ENCODE measurements around the gene HPSE.
"Not testable (repeated sequence)": the region's sequence is repeated elsewhere in the genome, so short reads cannot be mapped to it uniquely, and the experiment has no call there.

HPSE gene

GRCh38 chr4:83283181-83283580, 51.5 kb downstream of the HPSE start:
- DNase-seq (ENCODE audit: low read depth in 2 of 2) = no peak

DNA sequence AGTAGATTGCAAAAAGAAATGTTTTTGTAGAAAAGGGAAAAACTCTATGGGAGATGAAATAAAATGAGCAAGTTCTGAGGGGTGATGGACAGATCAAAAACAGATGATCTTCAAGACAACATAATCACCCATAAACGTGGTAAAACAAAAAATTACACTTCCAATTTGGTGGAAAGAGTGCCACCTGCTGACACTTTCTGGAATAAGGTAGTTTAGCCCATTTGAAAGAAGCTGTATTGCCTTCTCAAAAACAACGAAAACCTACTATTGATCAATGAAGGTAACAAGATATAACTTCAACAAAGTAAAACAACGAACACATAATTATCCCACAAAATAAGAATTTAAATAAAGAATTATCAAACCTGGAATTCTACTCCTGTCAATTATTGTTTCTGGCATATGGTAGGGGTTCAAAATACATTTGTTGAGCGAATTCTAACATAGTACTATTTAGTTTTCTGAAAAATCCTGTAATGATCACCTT, 52.6 kb downstream of the HPSE start:
- DNase-seq (ENCODE audit: low read depth in 2 of 2) = peak in 1 of 2 donors; percentile 19

DNA sequence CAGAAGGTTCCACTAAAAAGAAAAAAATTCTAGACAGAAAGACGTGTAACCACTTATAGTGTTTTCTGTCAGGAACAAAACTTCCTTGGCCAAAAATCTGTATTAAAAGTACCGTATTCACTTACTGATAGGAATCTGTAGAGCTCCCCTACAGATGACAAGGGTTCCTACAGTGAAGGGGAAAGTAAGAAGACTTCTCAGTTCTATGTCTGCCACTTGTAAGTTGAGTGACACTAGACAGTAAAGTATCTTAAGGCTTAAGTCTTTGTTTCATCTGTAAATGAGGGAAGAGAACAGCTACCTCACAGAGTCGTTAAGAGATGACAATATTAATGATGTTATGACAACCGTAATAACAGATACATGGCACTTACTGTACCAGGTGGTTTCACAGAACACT, 53.3 kb downstream of the HPSE start:
- DNase-seq (ENCODE audit: low read depth in 2 of 2) = no peak

GRCh38 chr4:83276299-83277040, 58.2 kb downstream of the HPSE start:
- DNase-seq (ENCODE audit: low read depth in 2 of 2) = no peak

DNA sequence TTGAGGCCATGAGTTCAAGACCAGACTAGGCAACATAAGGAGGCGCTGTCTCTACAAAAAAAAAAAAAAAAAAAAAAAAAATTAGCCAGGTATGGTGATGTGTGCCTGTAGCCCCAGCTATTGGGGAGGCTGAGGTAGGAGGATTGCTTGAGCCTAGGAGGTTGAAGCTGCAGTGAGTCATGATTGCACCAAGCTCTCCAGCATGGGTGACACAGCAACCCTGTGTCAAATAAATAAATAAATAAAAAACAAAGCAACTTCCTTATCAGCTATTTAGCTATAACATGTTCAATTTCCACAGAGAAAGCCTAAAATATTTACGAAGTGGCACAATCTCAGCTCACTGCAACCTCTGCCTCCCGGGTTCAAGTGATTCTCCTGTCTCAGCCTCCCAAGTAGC, 60.7 kb downstream of the HPSE start:
- DNase-seq (ENCODE audit: low read depth in 2 of 2) = not testable (repeated sequence)

DNA sequence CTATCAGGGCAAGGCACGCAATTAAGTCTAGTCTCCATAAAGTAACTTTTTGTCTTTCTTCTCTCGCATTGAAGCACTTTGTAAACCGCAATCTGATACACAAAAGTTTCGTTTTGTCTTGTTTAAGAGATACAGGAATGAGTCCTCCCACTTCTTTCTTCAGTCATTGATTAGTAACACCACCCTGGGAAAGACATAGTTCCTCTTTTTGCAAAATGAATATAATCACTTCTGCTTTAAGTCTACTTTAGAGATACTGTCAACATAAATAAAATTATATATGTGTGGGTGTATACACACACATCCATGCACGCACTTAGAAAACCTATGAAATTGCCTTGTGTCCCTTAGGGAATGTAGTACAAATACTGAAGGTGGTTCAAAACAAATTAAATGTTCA, 61.7 kb downstream of the HPSE start:
- no peak for DNase-seq (ENCODE audit: low read depth in 2 of 2)

DNA sequence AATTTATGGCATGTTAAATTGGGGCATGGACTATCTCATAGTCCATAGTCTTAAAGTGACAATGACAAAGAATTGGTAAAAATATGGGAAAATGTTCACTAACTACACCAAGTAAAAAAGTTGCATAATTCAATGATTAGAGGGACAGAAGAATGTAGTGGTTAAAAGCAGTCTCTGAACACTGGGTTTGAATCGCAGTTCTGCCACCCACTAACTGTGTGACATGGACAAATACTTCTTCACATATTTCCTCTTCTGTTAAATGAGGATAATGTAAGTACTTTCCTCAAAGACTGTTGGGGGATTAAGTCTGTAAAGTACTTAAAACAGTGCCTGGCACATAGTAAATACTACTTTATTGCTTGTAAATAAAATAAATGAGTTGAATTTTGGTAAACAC, 65.4 kb downstream of the HPSE start:
- no peak for DNase-seq (ENCODE audit: low read depth in 2 of 2)

DNA sequence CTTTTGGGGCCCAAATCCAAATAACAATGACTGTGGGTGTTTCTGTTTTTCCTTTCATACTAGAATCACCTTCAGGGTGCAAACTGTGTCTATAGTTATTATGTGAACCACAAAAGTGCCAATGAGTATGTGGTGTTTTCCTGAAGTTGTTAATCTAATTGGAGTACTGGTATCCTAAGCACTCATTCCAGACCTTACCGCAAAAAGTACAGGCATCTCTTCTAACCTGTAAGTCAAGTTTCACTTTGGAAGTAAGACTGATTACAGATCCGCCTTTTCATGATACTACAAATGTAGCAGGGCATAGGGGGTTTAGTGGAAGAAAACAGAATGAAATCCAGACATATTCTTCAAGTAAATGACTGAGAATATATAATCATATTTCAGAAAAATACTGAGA, 66.2 kb downstream of the HPSE start:
- no peak for DNase-seq (ENCODE audit: low read depth in 2 of 2)

GRCh38 chr4:83267830-83268475, 66.7 kb downstream of the HPSE start:
- no peak for DNase-seq (ENCODE audit: low read depth in 2 of 2)

GRCh38 chr4:83267121-83267829, 67.4 kb downstream of the HPSE start:
- no peak for DNase-seq (ENCODE audit: low read depth in 2 of 2)

GRCh38 chr4:83266689-83267088, 68.0 kb downstream of the HPSE start:
- no peak for DNase-seq (ENCODE audit: low read depth in 2 of 2)

DNA sequence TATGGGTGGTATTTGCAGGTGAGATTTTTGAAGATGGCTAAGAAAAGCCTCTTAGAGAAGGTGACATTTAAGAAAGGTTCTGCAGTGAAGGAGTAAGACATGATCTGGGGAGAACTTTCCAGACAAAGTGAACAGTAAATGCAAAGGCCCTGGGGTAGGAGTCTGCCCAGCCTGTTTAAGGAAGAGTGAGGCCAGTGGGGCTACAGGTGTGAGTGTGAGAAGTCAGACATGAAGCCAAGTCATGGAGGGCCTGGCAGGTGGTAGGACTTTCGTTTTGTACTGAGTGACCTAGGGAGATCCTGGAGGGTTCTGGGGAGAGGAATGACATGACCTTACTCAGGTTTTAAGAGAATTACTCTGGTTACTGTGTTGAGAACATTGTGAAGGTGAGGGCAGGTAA, 71.5 kb downstream of the HPSE start:
- no peak for DNase-seq (ENCODE audit: low read depth in 2 of 2)

DNA sequence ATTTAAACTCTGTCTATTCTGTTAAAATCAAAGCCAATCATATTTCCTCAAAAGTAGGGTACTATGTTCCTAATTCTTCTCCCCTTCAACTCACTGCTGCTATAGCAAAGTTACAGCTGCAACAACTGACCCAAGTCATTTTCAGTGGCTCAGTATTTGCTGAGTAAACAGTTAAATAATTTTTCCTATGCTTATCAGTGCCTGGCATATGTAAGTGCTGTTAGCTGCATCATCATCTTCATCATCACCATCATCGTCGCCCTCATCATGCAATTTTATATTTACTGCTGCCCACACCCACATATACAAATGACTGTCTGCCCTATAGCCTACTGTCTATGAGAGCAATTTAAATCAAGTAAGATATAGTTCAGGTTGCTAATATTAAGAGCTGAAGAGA, 72.0 kb downstream of the HPSE start:
- no peak for DNase-seq (ENCODE audit: low read depth in 2 of 2)

- DNase-seq (ENCODE audit: low read depth in 2 of 2) = no peak
These were observed 73.3 kb downstream of the HPSE start for GRCh38 chr4:83261307-83261706.

GRCh38 chr4:83259586-83259985, 75.1 kb downstream of the HPSE start:
- DNase-seq (ENCODE audit: low read depth in 2 of 2) = no peak

DNA sequence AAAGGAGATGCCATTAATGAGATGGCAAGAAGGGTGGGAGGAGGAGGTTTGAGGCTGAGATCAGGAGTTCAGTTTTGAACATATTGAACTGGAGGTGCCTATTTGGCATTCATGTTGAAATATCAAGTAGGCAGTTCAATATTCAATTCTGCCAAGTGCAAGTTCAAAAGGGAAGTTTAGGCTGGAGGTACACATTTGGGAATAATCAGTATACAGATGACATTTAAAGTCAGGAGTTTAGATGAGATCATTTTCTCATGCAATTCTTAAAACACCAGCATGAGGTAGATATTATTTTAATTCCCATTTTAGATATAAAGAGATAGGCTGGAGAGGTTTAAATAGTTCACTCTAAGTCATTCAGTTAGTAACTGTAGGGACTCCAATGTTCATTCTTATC, 76.2 kb downstream of the HPSE start:
- no peak for DNase-seq (ENCODE audit: low read depth in 2 of 2)

GRCh38 chr4:83257811-83258210, 76.8 kb downstream of the HPSE start:
- no peak for DNase-seq (ENCODE audit: low read depth in 2 of 2)

DNA sequence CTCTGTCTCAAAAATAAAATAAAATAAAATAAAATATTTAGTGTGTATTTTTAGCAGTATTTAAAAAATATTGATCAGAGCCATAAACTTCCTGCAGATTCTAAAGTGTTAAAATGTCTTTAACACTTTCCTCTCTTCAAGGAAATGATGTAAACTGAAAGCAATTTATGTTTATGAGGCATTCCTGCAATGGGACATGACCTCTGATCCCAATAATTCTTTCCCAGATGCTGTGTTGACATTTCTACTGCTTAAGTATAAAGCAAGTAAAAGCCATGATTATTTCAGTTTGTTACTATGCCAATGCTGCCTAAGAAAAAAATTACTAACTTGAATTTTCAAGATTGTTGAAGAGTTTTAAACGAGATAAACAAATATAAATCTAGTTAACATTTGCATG, 79.1 kb downstream of the HPSE start:
- no peak for DNase-seq (ENCODE audit: low read depth in 2 of 2)

DNA sequence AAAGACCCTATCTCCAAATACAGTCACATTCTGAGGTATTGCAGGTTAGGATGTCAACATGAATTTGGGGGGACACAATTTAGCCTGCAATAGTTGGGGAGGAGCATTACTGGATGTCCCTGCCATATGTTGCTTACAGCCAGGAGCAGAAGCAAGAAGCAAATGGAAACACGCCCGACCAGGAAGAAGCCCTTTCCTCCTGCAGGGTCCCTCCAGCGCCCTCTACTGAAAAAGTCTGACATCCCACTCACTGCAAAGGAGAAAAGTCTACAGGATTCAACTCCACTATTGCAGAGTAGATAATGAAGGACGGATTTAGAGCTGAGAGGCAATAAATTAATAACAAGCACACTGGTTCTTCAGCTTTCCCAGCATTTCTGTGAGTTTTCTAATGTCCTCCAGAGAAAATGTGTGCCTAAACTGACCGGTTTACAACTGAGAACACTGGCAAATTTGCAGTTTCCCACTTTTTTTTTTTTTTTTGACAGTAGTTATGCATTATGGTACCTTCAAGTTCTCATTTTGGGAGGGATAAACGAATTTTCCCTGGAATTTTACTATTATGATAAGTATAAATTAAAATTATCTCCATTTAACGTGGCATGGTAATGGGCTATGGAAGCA, 81.8 kb downstream of the HPSE start:
- peak in 1 of 2 donors; percentile 43 for DNase-seq (ENCODE audit: low read depth in 2 of 2)

DNA sequence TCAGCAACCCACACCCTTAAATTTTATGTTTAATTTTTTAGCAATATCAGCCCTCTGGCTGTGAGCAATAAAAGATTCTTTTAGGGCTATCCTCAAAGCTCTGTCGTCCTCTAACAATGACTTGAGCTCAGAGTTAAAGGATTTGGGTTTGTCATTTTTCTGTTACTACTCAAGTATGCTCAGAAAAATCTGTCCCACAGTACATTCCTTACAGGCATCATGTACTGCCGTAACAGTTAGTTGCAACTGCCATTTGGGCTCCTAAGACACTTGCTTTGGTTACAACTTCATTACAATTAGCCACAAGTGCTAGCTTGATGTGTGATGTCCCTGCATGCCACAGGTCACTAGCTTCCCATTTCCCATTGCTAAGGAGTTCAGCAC, 83.2 kb downstream of the HPSE start:
- DNase-seq (ENCODE audit: low read depth in 2 of 2) = no peak

GRCh38 chr4:83250687-83251446, 83.8 kb downstream of the HPSE start:
- DNase-seq (ENCODE audit: low read depth in 2 of 2) = no peak

DNA sequence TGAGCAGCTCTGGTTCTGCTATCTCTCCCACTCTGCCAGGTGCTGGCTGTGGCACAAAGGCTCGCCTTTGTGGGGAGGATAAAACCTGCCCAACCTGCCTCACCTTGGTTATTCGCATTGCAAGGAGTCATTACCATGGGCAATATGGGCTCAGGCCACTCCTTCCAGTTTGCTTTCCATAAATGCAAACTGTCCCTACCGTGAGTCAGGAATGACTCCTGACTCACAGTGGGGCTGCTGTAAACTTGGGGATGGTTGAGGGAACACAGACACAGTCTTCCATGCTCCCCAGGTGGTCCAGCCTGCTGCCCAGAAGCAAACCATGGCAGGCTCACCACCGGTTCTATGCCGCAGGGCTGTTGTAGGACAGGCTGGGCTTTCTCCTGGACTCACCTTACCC, 86.2 kb downstream of the HPSE start:
- no peak for DNase-seq (ENCODE audit: low read depth in 2 of 2)
